K562 (cell line): ENCODE data around the gene RPL18A. TPM values are rescaled to one million over a fixed set of nuclear protein-coding genes. Genes with fewer than 3 reads are reported as not detected.

ENCODE experiments used
- ATAC-seq: fragments of 200-7000 bp; cut with Tn5 transposase; 3 replicates; pipeline ENCODE4 v1.9.1; 2020; ENCODE audit warnings: moderate library complexity
- BruUV-seq: library from RNA; stranded (reverse); fragments of 400-500 nt; replicated peaks from 2 replicates; lab custom pipeline; 2021; lab: Mats Ljungman, UMichigan
- CTCF ChIA-PET: fragments of 300-600 bp; formaldehyde crosslinking; extraction: SDS; loops from one replicate; lab custom pipeline; 2021; ENCODE audit warnings: low intra/inter-chr PET ratio; lab: Yijun Ruan, JAX
- POLR2A ChIA-PET: fragments of 300-600, 350-650 bp; sonication (Branson Sonifier 250); formaldehyde crosslinking; extraction: SDS; loops from one replicate; lab custom pipeline; 2021; ENCODE audit warnings: antibody characterized with exemption, inconsistent platforms; lab: Yijun Ruan, JAX
- DNase-seq, 4 experiments: peaks; one replicate each; pipeline versions ENCODE4 v3.0.0 to v3.0.0-alpha.2; 2011 to 2018; ENCODE audit warnings: low spot score in 3 of 4, mixed read lengths in 3 of 4; ENCODE audit errors: extremely low read depth in 1 of 4
- FAIRE-seq: peaks from 2 replicates; lab custom pipeline; 2011; peaks lifted over from hg19 to GRCh38; lab: Jason Lieb, UNC
- H2AFZ ChIP-seq: 2 replicates; pipeline ENCODE4 v1.6.0; 2011; ENCODE audit warnings: low read depth, low read length, control low read depth, inconsistent platforms
- H3K27ac ChIP-seq: fragments of 200-600 bp; 3 replicates; pipeline ENCODE4 v1.8.0; 2011; ENCODE audit warnings: low read depth, mild to moderate bottlenecking, control low read depth, inconsistent platforms, low read length, moderate library complexity, mixed read lengths; ENCODE audit errors: extremely low read depth
- H3K27me3 ChIP-seq, 2 experiments: fragments of 300-600 bp in 1 of 2; 2 replicates in 1 of 2; 3 replicates in 1 of 2; pipeline versions ENCODE4 v1.6.0 to v1.8.0; 2011; ENCODE audit warnings: inconsistent platforms in 2 of 2, low read length in 2 of 2, mild to moderate bottlenecking in 1 of 2, mixed read lengths in 1 of 2, moderate library complexity in 1 of 2; ENCODE audit not compliant: control insufficient read depth in 2 of 2, insufficient read depth in 2 of 2
- H3K36me3 ChIP-seq: fragments of 300-600 bp; 3 replicates; pipeline ENCODE4 v1.8.0; 2011; ENCODE audit warnings: mild to moderate bottlenecking, low read length, inconsistent platforms; ENCODE audit not compliant: control insufficient read depth, insufficient read depth
- H3K4me1 ChIP-seq, 2 experiments: fragments of 200-600 bp in 1 of 2; replicated peaks in 1 of 2; 2 replicates in 1 of 2; 3 replicates in 1 of 2; pipeline versions ENCODE4 v1.5.1 to v1.8.0; 2011; ENCODE audit warnings: inconsistent platforms in 2 of 2, low read length in 2 of 2, mild to moderate bottlenecking in 1 of 2, mixed read lengths in 1 of 2, moderate library complexity in 1 of 2; ENCODE audit not compliant: control insufficient read depth in 2 of 2, insufficient read depth in 2 of 2
- H3K4me2 ChIP-seq: 2 replicates; pipeline ENCODE4 v1.6.1; 2011; ENCODE audit warnings: low read length, control low read depth, inconsistent platforms, mixed read lengths; ENCODE audit not compliant: insufficient read depth
- H3K4me3 ChIP-seq: fragments of 200-600 bp; sonication (generic), shearing (Covaris generic); 2 replicates; pipeline ENCODE4 v1.5.1; 2016; ENCODE audit warnings: control low read depth, inconsistent platforms
- H3K79me2 ChIP-seq: fragments of 200-600 bp; 3 replicates; pipeline ENCODE4 v1.8.0; 2011; ENCODE audit warnings: low read length, inconsistent platforms; ENCODE audit not compliant: control insufficient read depth, insufficient read depth
- H3K9ac ChIP-seq, 2 experiments: 2 replicates each; pipeline versions ENCODE4 v1.6.0 to v1.6.1; 2011; ENCODE audit warnings: low read depth in 2 of 2, low read length in 2 of 2, control low read depth in 1 of 2, inconsistent platforms in 1 of 2, mild to moderate bottlenecking in 1 of 2, mixed read lengths in 1 of 2; ENCODE audit not compliant: insufficient read depth in 1 of 2
- H3K9me1 ChIP-seq: one replicate; pipeline ENCODE4 v1.6.0; 2011; ENCODE audit warnings: inconsistent platforms, mild to moderate bottlenecking, low read length, moderate library complexity; ENCODE audit not compliant: control insufficient read depth, insufficient read depth
- H3K9me3 ChIP-seq: replicated peaks from 2 replicates; pipeline ENCODE4 v1.5.1; 2011; ENCODE audit warnings: low read depth, low read length, inconsistent platforms; ENCODE audit not compliant: control insufficient read depth, insufficient read depth
- H4K20me1 ChIP-seq: replicated peaks from 2 replicates; pipeline ENCODE4 v1.6.1; 2011; ENCODE audit warnings: low read length, inconsistent platforms, mixed read lengths; ENCODE audit not compliant: control insufficient read depth, insufficient read depth
- CHD1 ChIP-seq: fragments of 200-600 bp; sonication (generic); IDR thresholded peaks from one replicate; pipeline ENCODE4 v1.6.1; 2012; ENCODE audit warnings: mild to moderate bottlenecking, moderate library complexity, low read length, inconsistent platforms
- CREM ChIP-seq: IDR thresholded peaks from 2 replicates; pipeline ENCODE4 v1.6.1; 2014; ENCODE audit warnings: antibody characterized with exemption, low read depth
- FOXA1 ChIP-seq: fragments of 450-650 bp; IDR thresholded peaks from 2 replicates; pipeline ENCODE4 v1.6.1; 2016; ENCODE audit warnings: mild to moderate bottlenecking, borderline replicate concordance
- HOXB6 ChIP-seq: fragments of 250-450 bp; sonication (Bioruptor Pico); IDR thresholded peaks from 2 replicates; pipeline ENCODE4 v1.5.1; 2022; ENCODE audit warnings: mild to moderate bottlenecking, borderline replicate concordance
- ILF3 ChIP-seq: fragments of 450-650 bp; IDR thresholded peaks from 2 replicates; pipeline ENCODE4 v1.6.1; 2018; ENCODE audit warnings: antibody characterized with exemption, mild to moderate bottlenecking, moderate library complexity, borderline replicate concordance
- NCOA2 ChIP-seq, 2 experiments: fragments of 450-650 bp; IDR thresholded peaks; 2 replicates each; pipeline ENCODE4 v1.6.1; 2018; ENCODE audit warnings: mild to moderate bottlenecking in 2 of 2, moderate library complexity in 1 of 2; ENCODE audit not compliant: partially characterized antibody in 2 of 2
- NFATC3 ChIP-seq: fragments of 450-650 bp; IDR thresholded peaks from 2 replicates; pipeline ENCODE4 v1.6.1; 2017; ENCODE audit warnings: mild to moderate bottlenecking
- NR2C2 ChIP-seq, 2 experiments: fragments of 200-800 bp in 1 of 2; sonication (Bioruptor generic) in 1 of 2; sonication (generic) in 1 of 2; formaldehyde crosslinking in 1 of 2; IDR thresholded peaks; 2 replicates each; pipeline versions ENCODE4 v1.6.1 to v1.8.0; 2016 to 2022; ENCODE audit warnings: mild to moderate bottlenecking in 1 of 2, missing compliant biosample characterization in 1 of 2, missing genetic modification characterization in 1 of 2, missing genetic modification reagents in 1 of 2
- PRPF4 ChIP-seq: fragments of 200-400 bp; formaldehyde crosslinking; IDR thresholded peaks from one replicate; pipeline ENCODE4 v1.6.1; 2017; ENCODE audit warnings: low read length, low read depth, mild to moderate bottlenecking; ENCODE audit not compliant: insufficient read depth, poor library complexity, severe bottlenecking
- TCF3 ChIP-seq: sonication (generic); formaldehyde crosslinking; IDR thresholded peaks from 2 replicates; pipeline ENCODE4 v1.4.0; 2020; ENCODE audit warnings: mild to moderate bottlenecking, missing genetic modification reagents
- ZNF121 ChIP-seq: sonication (generic); formaldehyde crosslinking; conservative IDR thresholded peaks from 2 replicates; pipeline ENCODE4 v1.8.0; 2022; ENCODE audit warnings: missing genetic modification reagents
- ZNF134 ChIP-seq: fragments of 250-450 bp; sonication (Bioruptor Pico); conservative IDR thresholded peaks from 2 replicates; pipeline ENCODE4 v1.4.0; 2020
- ZNF395 ChIP-seq: fragments of 200-800 bp; sonication (Bioruptor generic); IDR thresholded peaks from 2 replicates; pipeline ENCODE4 v1.6.1; 2017; ENCODE audit warnings: missing genetic modification characterization, missing compliant biosample characterization
- ZNF512 ChIP-seq: IDR thresholded peaks from 2 replicates; pipeline ENCODE4 v1.6.1; 2016; ENCODE audit warnings: missing genetic modification characterization, missing compliant biosample characterization
- ZNF780A ChIP-seq: fragments of 250-450 bp; sonication (Bioruptor Pico); IDR thresholded peaks from 2 replicates; pipeline ENCODE4 v1.5.0; 2021; ENCODE audit warnings: mild to moderate bottlenecking
- ZZZ3 ChIP-seq: fragments of 450-650 bp; IDR thresholded peaks from 2 replicates; pipeline ENCODE4 v1.6.1; 2016; ENCODE audit warnings: antibody characterized with exemption, mild to moderate bottlenecking, moderate library complexity
- WGBS: fragments of 100-300 bp; shearing (Covaris generic); methylation state at CpG from one replicate; pipeline ENCODE4 v1.1.6; 2016; ENCODE audit warnings: low coverage, mixed read lengths; ENCODE audit not compliant: insufficient coverage; ENCODE audit errors: missing lambda C conversion rate; 5-methylcytosine and 5-hydroxymethylcytosine counted together
- in situ Hi-C: fragments of 300-500 bp; cut with MboI; formaldehyde crosslinking; loops from 4 replicates; pipeline ENCODE4 v1.15.0; 2018; ENCODE audit warnings: inconsistent platforms, mixed read lengths
- intact Hi-C: fragments of 100-400 bp; cut with micrococcal nuclease; formaldehyde crosslinking; loops from 2 replicates; pipeline ENCODE4 v1.14.2; 2022
- polyA plus RNA-seq, 8 experiments: library from polyadenylated mRNA; depleted of rRNA in 4 of 8; stranded (reverse) in 5 of 8; unstranded in 3 of 8; fragments of >200 nt; fragmentation: Nextera tagmentation in 2 of 8; fragmentation: Illumina TruSeq in 1 of 8; extraction: Ambion mirVana in 2 of 8; extraction: Trizol in 1 of 8; gene quantifications; 2 replicates each; pipeline versions ENCODE4 v1.2.1 to v1.2.3, GENCODE V29; 2011 to 2014; ENCODE audit warnings: inconsistent platforms in 1 of 8, missing spikeins in 1 of 8
- total RNA-seq, 7 experiments: library from RNA; depleted of rRNA in 6 of 7; stranded (reverse); fragments of >200 nt in 6 of 7; fragmentation: Illumina TruSeq in 2 of 7; extraction: Trizol in 2 of 7; gene quantifications; 2 replicates each; pipeline versions ENCODE4 v1.2.1 to v1.2.3, GENCODE V29; 2011 to 2021; ENCODE audit warnings: low replicate concordance in 1 of 7

Gene RPL18A
- total and polyA plus RNA-seq, 9 of the 15 experiments (the other 6 are each of a cell fraction or from before 2014, with no cell fraction given) = 626 to 2,882 (median 1,895) TPM

- TF ChIP-seq NR2C2 (CRISPR knock-in tag; IDR thresholded peaks at IDR 0.05) = peak; percentile 69; the same call in 1 of the 2 replicates
- TF ChIP-seq NR2C2 (tag; IDR thresholded peaks at IDR 0.05) = peak; percentile 33; the same call in 1 of the 2 replicates
- TF ChIP-seq CREM = peak; percentile 64; the same call in 1 of the 2 replicates
- no peak for TF ChIP-seq PRPF4
- no peak for TF ChIP-seq ZNF395 (CRISPR knock-in tag)
- TF ChIP-seq, all 486 proteins: peak for 12
Observed at GRCh38 chr19:17834350-17835181, 25.1 kb upstream of the RPL18A start (continued).

GRCh38 chr19:17835182-17836006 is 24.3 kb upstream of the RPL18A start:
- no peak overlapping the region for H3K27ac ChIP-seq
- no peak overlapping the region for H3K4me3 ChIP-seq
- no peaks in the 10 kb centered on the region for H3K9me1 ChIP-seq
- H3K27me3 ChIP-seq = peaks cover 8 to 25% of the 10 kb centered on the region in 2 experiments; a peak in 3 of 5 replicates
- no peak for DNase-seq
- FAIRE-seq = no peak
- in situ Hi-C loops = no loop called here
- ChIA-PET CTCF (interaction anchor here (0.7 kb wide), 1 partner anchor 19 kb away, joined by 3 read pairs; no protein-coding TSS in a partner anchor), POLR2A (no interaction called here)
- no peak overlapping the region for H2AFZ ChIP-seq
- H4K20me1 ChIP-seq = peaks cover 5% of the 10 kb centered on the region; the same call in 1 of the 2 replicates
- ATAC-seq = no peak
- H3K9me3 ChIP-seq = no peaks in the 10 kb centered on the region
- H3K36me3 ChIP-seq = no peaks in the 10 kb centered on the region
- peaks cover 2 to 31% of the 10 kb centered on the region in 2 experiments; a peak in 3 of 5 replicates for H3K4me1 ChIP-seq
- WGBS = 18% methylated on average over 8 of the region's 8 CpGs
- no peak overlapping the region for H3K9ac ChIP-seq
- intact Hi-C loops = no loop called here
- H3K4me2 ChIP-seq = no peak overlapping the region
- BruUV-seq = no TSS peak
- H3K79me2 ChIP-seq = no peaks in the 10 kb centered on the region
- no peak for TF ChIP-seq ZNF134
- no peak for TF ChIP-seq ZZZ3
- TF ChIP-seq NFATC3 = no peak
- no peak for TF ChIP-seq ZNF121 (CRISPR knock-in tag)
- no peak for TF ChIP-seq FOXA1
- no peak for TF ChIP-seq HOXB6 (CRISPR knock-in tag)
- TF ChIP-seq TCF3 (CRISPR knock-in tag) = no peak
- TF ChIP-seq ZNF780A (CRISPR knock-in tag) = no peak
- no peak for TF ChIP-seq NCOA2 (IDR thresholded peaks at IDR 0.05; ENCODE audit: partially characterized antibody in 2 of 2)
- no peak for TF ChIP-seq ILF3
- no peak for TF ChIP-seq ZNF512
- TF ChIP-seq CHD1 = no peak
